Activated CD8-positive, alpha-beta memory T cell treated with anti-CD3 and anti-CD28 coated beads for 24 hours (primary cell): ENCODE results near the gene GNG4.

Experiments
- DNase-seq: peaks from one replicate; pipeline ENCODE4 v3.0.0-alpha.2; 2020

GNG4 gene

DNA sequence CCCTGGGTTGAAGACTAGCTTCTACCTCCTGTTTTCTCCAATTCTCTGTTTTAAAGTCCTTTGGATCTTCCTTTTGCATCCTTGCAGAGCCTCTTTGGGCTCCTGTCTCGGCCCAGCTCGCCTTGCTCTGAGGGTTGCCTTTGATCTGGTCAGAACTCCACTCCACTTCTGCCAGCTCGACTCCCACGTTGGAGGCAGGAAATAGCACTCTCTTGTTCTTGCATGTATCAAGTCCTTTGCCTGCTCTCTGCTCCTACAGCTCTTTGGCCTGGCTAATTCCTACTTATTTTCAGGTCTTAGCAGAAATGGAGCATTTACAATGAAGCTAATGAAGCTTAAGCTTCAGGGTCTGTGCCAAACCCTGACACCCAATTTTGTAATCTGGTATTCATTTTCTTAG lies 124.3 kb downstream of the GNG4 start:
- DNase-seq, result no peak

DNA sequence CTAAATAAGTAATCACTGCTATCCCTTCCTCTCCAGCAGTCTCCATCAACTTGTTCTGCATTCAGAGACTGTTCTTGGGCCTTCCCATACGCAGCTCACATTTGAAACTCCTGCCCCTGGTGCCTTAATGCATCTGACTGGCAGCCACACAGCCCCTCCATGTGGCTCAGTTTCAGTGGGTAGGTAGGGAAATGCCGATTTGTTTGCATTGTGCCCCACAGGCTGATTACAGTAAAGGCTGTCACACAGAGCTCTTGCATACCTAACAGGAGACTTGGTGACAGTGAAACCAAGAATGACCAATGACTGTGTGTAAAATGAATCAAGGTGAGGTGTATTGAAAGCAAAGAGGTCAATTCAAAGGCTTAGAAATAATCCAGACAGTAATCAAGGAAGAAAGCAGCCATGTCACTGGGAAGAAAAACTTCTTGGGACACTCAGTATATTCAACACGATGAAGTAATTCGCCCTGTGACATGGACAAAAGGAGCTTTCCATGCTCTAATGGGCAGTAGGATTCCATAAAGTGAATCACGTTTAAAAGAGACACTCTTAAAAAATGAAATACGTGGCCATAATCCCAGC lies 132.6 kb downstream of the GNG4 start:
- no peak for DNase-seq

DNA sequence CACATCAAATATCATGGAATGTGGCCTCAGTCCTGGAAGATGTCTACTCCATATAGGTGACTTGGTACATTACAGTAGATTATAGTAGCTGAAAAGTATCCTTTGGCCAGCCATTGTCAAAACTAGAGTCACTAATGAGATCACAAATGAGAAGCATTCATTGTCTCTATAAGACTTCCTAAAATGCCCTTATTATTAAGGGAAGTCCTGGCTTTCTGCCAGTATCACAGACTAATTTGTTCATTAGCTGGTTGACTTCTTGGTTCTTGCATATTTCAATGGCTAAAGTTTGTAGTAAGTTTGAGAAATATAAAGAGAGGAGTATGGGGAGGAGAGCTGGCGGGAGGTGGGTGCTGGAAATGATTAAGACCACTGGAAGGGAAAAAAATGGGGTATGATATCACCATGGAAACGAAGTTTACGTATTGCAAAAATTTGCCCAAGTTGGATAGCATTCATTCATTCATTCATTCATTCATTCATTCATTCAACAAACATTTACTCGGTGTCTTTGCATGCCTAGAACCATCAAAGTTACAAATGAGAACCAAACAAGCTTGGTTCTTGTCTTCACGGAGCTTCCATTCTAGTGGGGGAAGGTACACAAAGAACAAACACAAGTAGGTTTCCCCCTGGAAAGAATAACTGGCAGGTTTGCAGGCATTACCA lies 133.6 kb downstream of the GNG4 start:
- no peak for DNase-seq

DNA sequence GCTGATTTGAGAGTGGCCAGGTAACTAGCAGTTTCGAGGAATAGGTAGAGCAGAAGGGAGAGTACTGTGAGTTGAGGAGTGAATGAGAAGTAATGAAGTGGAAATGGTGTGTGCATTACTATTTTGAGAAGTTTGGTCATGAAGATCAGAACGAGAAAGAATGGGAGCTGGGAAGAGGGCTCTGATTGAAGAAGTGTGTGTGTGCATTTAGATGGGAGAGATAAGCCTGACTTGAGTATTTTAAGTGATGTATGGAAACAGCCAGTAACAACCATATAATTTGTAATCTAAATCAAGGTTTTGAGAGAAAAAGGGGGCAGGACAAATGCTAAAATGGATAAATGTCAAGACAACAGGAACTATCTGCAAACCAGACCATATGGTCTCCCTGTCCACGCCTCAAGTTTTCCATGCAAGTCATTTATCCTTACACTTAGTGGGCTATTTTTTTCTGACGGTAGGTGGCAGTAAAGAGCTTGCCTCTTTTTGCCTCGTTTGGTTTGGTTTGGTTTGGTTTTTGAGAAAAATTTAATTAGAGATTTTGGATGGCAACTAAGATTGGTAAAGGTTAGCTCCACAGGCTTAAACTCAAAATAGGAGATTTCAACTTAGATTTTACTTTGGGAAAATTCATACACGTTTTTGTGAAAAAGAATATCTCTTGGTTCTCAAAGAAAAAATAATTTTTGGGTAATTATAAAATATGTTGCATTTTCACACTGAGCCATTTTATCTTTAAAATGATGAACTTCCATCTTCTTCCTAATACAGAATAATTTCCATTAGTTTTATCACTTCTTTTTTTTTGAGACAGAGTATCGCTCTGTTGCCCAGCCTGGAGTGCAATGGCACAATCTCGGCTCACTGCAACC lies 135.9 kb downstream of the GNG4 start:
- no peak for DNase-seq

DNA sequence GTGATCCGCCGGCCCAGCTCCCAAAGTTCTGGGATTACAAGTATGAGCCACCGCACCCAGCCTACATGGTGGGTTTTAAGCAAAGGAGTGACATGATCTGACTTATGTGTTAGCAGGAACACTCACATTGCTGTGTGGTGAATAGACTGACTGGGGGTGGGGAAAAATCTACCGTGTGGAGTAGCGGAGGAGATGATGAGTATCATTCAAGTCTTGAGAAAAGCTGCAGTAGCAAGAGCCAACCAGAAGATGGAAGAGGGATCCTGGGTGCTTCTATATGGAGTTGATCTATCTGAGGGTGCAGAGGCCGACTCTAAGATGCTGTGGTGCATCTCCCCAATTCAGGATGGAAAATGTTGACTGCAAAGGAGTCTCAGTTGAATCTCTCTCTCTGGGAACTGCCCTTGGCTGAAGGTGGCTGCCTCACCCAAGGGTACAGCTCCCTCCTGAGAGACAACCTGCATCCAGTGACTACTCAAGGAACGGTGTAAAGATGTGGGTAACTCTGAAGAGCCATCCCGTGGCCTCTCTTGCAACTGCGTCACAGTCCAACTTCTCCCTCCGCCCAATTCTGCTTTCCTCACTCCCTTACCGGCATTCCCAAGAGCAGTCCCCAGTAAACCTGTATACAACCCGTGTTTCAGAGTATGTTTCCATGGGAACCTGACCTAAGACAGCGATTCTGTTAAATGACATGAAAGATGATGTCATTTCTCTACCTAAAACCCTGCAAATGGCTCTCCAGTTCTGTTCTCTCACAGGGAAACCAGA lies 137.9 kb downstream of the GNG4 start:
- DNase-seq, result no peak

DNA sequence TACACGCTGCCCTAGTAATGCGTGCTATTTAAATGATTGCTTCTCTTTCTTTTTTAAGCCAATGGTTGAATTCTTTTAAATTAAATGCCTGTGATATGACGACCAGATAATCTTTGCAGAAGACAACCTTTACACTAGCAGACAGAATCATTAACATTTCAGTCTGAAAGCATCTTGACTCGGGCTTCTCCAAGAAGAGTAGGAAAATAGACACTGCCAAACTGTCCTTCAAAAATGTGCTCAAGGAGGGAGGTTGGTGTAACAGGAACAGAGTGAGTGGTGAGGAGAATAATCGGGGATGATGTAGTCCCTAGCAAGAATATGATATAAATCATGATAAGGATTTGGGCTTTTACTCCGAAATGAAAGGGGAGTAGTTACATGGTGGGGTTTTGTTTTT lies 138.8 kb downstream of the GNG4 start:
- DNase-seq, result no peak

DNA sequence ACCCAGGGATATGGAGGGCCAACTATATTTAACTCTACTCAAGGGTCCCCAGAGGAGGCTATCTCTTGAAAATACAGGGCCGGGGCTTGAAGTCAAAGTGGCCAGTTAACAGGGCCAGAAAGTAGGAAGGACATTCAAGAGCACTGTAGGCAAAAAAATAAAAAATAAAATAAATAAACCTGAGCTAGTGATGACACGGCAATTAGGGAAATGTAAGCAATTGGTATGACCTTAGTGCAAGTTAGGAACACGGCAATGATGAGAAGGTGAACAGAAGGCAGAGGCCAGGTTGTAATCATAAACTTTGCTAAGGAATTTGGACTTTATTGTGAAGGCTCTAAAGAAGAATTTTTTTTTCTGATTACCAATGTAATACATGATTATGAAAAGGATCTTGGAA lies 142.0 kb downstream of the GNG4 start:
- DNase-seq, result no peak

DNA sequence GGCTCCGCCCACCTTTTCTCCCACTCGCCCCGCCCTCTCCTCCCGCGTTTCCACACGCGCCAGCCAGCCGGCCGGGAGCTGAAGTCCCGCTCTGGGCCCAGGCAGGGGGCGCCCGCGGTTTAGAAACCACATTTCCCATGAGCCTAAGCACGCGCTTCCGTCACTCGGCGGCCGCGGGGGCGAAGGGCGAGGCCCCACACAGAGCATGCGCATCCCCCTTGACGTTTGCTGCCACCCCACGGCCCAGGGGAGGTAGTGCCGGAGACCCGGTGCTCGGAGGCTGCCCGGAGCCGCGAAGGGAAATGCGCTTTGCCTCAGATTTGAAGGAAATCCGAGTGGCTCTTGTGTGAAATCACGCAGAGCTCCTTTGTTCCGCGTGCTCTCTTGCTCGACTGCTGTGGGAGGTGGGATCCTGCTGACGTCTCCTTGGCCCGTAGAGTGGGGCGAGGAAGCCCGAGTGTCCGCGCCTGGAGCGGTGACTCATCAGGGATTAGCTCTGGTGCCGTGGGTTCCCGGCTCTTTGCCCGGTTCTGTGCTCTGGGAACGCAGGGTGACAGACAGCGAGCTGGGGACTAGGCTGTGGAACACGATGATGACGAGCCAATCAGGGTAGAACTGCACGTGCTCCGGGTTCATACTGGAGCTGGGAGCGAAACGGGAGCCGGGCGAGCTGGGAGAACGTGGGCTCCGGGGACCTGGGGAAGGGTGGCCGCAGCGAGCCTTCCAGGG lies 144.9 kb downstream of the GNG4 start:
- peak; percentile 98 for DNase-seq

DNA sequence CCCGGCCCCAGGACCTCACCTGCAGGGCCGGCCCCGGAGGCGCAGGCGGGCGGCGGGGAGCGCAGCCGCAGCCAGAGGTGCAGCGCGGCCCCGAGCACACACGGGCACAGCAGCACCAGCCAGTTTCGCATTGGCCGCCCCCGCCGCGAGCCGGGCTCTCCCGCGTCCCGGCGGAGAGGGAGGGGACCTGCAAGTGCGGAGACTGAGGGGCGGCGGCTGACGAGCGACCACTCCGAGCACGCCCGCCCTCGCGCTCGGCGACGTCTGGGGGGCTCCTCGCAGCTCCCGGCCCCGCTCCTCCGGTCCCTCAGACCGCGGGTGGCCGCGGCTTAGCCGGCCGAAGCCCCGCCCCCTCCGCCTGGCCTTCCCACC lies 145.5 kb downstream of the GNG4 start, which contains the start of gene B3GALNT2:
Gene B3GALNT2 (minus strand): TSS at position 331 of the 372 bp plus-strand sequence. CDS start 200 bp downstream, at position 131.
- DNase-seq, result no peak

DNA sequence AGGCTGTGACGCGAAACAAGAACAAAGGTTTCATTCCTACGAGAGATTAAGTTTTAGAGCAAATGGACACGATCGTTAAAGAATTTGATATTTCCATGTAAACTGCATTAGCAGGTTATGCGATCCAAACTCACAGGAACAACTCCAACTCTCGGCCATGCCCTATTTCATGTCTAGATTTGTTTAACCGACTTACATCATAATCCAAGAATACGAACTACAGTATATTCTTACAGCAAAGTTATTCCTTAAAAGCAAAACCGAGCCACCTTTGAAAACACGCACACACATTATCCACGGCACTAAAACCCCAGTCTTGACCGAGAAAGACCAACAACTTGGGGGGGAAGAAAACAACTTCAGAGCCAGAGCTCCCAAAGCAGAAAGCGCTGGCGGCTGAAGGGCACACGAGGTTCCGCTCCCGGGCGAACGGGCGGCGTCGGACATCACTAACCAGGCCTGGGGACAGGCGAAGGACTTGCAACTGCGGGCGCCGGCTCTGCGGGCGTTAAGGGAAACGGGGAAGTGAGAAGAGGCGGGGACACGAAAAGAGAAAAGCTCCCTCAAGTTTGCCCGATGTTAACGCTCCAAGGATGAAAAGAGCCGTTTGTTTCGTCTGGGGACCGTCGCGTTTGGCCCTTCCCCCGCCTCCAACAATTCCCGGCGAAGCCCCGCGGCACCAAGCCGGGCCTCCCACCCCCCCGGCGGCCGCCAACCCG lies 146.0 kb downstream of the GNG4 start:
- no peak for DNase-seq

DNA sequence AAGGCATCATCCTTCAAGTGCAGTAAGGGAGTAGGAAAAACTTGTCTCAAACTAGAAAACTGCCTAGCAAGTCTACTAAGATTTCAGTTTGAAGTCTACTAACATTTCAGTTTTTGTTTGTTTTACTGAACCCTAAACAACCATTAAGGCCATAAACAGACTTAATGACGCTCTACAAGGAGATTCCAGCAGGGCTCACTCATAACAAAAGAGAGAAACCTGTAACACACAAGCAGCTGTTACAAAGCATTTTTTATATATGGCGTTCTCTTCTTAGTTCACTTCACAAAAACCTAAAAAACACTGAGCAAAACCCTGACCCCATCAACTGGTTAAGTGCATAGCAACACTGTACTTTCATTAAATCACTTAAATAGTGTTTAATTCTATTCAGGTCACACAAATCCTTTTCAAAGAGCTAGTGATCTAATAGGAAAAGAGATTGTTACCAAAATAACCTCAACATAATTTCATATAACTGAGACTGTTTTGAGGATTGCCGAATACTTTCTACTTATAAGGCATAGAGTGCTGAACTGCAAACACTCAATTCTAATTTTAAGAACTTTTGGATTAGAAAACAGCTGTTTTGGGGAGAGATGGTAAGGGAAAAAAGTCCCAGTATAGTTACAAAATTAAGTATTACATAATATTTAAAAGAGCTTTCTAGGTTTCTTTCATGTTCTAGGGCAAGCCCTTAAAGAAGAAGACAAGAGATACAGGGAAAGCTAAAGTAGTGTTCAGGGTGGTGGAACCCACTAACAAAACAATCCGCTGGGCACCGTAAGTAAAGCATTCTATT lies 146.8 kb downstream of the GNG4 start:
- DNase-seq, result no peak

DNA sequence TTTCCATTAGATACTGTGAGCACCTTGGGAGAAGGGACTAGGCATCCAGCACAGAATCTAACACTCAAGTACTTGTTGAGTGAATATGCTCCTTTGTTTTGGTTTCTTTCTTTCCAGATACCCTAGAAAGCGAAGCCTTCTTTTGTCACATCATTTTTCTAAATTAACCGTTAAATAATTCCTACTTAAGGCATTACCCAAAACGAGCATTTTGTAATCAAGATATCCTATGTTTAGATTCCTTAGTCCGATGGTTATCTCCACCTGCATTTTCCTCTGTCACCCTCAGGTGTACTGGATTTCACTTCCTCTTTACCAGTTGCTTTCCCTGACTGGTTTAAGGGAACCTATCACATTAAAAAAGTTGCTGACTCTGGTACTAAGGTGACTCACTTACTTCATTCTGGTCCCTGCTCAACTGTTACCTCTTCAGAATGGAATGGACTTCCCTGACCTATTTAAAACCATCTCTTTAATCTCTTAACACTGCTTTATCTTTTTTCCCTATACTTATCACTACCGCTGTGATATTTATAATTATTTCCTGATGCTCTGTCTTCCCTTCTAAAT lies 148.5 kb downstream of the GNG4 start:
- DNase-seq, result no peak
